T-helper 2 cell treated with Interferon-gamma antibody and Interleukin-4, amounts not matched to agents 100 ng/mL and 5 ng/mL, for 36 hours (primary cell): Measurements from ENCODE around the gene MYO15B. TPM values are rescaled to one million over a fixed set of nuclear protein-coding genes. Genes with fewer than 3 reads are reported as not detected.

Experiments
- intact Hi-C: fragments of 100-400 bp; cut with micrococcal nuclease; formaldehyde crosslinking; loops from one replicate; pipeline ENCODE4 v1.15.1; 2023
- total RNA-seq: library from RNA; stranded (reverse); gene quantifications from 2 replicates; pipeline ENCODE4 v1.2.3, GENCODE V29; 2022

Gene MYO15B
- total RNA-seq, 1 donor from 2014 or later, result 53.8 TPM

- intact Hi-C loops, result no loop called here
Observed at GRCh38 chr17:75658237-75658636, 70.6 kb downstream of the MYO15B start.

- intact Hi-C loops, result no loop called here
Observed at GRCh38 chr17:75661531-75661930, 73.9 kb downstream of the MYO15B start.

DNA sequence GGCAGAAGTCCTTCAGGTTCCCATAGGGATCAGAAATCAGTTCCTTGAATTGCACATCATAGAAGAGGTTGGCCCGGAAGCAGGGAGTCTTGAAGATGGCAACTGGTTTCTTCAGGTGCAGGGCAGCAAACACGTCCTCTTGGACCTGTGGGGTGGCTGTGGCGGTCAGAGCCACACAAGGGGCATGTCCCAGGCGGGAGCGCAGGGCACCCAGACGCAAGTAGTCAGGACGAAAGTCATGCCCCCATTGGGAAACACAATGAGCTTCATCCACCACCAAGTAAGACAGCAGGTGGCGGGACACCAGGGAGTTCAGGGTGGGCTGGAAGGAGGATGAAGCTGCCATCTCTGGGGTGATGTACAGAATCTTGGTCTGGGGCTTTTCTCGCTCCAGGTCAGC, 74.9 kb downstream of the MYO15B start:
- intact Hi-C loops, result no loop called here

GRCh38 chr17:75664099-75664549, 76.5 kb downstream of the MYO15B start:
- intact Hi-C loops, result no loop called here

GRCh38 chr17:75665981-75666380, 78.4 kb downstream of the MYO15B start:
- intact Hi-C loops, result loop anchor here (5.0 kb wide), 2 partner anchors 191 to 379 kb away; partner anchors contain the start of genes SLC25A19 and WBP2

DNA sequence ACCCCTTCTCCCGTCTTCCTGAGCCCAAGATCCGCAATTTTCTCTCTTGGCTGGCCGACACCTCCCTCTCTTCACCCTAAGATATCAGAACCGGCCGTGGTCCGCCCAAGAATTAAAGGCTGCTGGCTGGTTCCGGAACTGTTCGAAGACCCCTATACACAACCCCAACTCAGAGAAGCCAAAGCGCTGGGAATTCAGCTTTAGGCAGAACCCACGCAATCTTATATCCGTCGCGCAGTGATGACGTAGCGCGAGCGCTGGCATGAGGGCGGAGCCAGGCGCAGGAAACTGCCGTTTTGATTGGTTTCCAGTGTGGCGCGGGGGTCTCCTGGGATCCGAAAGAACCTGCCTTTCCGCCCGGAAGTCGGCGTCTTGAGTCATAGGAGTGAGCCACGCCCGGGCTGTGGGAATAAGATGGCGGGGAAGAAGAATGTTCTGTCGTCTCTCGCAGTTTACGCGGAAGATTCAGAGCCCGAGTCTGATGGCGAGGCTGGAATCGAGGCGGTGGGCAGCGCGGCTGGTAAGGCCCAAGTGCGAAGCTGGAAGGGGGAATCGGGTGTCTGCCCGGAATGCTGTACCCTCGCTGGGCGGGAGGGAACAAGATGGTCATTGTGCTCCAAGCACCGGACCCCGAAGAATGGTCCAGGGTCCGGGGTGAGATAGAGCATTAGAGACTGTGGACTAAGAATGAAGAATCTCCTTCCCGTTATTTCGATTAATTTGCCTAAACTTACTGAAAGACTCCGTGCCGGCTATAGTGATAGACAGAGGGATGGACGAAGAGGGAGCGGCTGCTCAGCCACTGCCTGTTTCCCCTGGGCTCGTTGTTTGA, 79.6 kb downstream of the MYO15B start, which contains the start of the genes RECQL5 and SAP30BP:
TSS of gene RECQL5 (minus strand) at position 196 of the 832 bp plus-strand sequence. CDS start 597 bp downstream, outside the sequence.
TSS of gene SAP30BP (plus strand) at position 380 of the 832 bp plus-strand sequence. CDS start at position 415, 35 bp downstream.
- intact Hi-C loops, result loop anchor here (1.0 to 5.0 kb wide), 4 partner anchors 34 to 380 kb away; partner anchors contain the start of genes SLC25A19, SMIM5, TSEN54 and WBP2

DNA sequence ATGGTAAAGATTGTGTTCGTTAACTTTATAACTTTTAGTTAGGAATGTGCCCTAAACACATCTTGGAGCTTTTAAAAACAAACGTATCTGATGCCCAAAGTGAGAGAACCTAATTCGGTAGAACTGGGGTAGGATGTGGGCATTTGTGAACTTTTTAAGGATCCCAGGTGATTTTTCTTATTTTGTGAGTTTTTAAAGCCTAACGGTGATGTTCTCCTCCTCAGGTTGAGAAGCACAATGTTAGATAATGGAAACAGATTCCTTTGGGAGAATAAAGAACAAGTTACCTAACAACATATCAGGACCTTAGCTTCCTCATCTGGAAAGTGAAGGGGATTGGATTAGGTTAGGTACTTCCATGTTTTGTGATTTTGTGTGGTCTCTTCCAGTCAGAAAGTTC, 80.2 kb downstream of the MYO15B start:
- intact Hi-C loops, result loop anchor here (1.0 to 5.0 kb wide), 4 partner anchors 35 to 381 kb away; partner anchors contain the start of genes SLC25A19, SMIM5, TSEN54 and WBP2

DNA sequence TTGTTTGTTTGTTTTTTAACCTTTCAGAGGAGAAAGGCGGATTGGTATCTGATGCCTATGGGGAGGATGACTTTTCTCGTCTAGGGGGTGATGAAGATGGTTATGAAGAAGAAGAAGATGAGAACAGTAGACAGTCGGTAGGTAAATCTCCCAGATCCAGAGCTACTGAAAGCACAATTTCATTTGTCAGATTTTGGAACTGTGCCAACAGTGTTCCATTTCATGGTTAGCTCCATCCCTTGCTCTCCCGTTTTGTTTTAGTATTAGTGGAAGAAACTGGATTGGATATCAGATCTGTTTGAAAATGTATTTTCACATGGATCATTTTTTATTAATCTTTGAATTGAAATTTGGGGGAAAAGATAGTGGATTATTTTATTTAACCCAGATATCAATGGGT, 80.9 kb downstream of the MYO15B start:
- intact Hi-C loops, result loop anchor here (5.0 kb wide), 2 partner anchors 189 to 381 kb away; partner anchors contain the start of genes SLC25A19 and WBP2

- intact Hi-C loops, result no loop called here
Observed at GRCh38 chr17:75670868-75671267, 83.3 kb downstream of the MYO15B start.

- intact Hi-C loops, result no loop called here
Observed at GRCh38 chr17:75672011-75672410, 84.4 kb downstream of the MYO15B start.

DNA sequence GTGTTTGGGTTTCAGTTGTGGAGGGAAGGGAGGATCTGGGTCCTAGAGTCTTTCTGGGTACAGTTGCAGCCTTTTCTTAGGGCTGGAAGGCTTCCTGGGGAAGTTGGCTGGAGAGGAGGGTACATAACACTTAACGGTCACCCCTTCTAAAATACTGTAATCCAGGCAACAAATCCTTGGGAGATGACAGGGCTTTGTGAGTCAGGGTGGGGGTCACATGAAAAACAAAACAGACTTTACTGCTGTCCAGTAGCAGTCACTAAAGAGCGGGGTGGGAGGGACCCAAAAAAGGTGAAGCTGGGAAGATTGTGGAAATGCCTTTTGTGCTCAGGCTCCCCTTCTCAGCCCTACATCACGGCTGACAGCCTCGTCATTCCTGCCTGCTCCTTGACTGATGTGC, 85.9 kb downstream of the MYO15B start:
- intact Hi-C loops, result no loop called here

Other genes starting within 250 kb of the MYO15B start
- gene GRB2, start 182.1 kb upstream of the MYO15B start, total RNA-seq, result 163 and 173 TPM in 2 replicates
- 72.9 and 73.3 TPM in 2 replicates for gene TMEM94, start 131.2 kb upstream of the MYO15B start, total RNA-seq
- 0.77 and 1.1 TPM in 2 replicates for gene CASKIN2, start 72.3 kb upstream of the MYO15B start, total RNA-seq
- 69.4 and 70.0 TPM in 2 replicates for gene TSEN54, start 71.3 kb upstream of the MYO15B start, total RNA-seq
- gene LLGL2, start 62.1 kb upstream of the MYO15B start, total RNA-seq, result 19.1 and 20.5 TPM in 2 replicates
- gene SMIM5, start 45.6 kb downstream of the MYO15B start, total RNA-seq, result 0.50 and 0.52 TPM in 2 replicates
- 39.3 and 42.2 TPM in 2 replicates for gene RECQL5, start 79.4 kb downstream of the MYO15B start, total RNA-seq
- 93.6 and 97.7 TPM in 2 replicates for gene SAP30BP, start 79.5 kb downstream of the MYO15B start, total RNA-seq
- 0.30 and 1.7 TPM in 2 replicates for gene ITGB4, start 133.7 kb downstream of the MYO15B start, total RNA-seq
- 47.6 and 52.9 TPM in 2 replicates for gene GALK1, start 177.4 kb downstream of the MYO15B start, total RNA-seq
- 29.0 and 29.3 TPM in 2 replicates for gene UNK, start 197.0 kb downstream of the MYO15B start, total RNA-seq